DLD1 (cell line): ENCODE results near the gene SPEN.
"Not testable (repeated sequence)": the region's sequence is repeated elsewhere in the genome, so short reads cannot be mapped to it uniquely, and the experiment has no call there.

Source experiments
- in situ Hi-C: cut with HindIII; loops from 2 replicates; pipeline ENCODE4 v1.10.0; 2017; ENCODE audit warnings: low sequenced_read_pairs

SPEN gene

DNA sequence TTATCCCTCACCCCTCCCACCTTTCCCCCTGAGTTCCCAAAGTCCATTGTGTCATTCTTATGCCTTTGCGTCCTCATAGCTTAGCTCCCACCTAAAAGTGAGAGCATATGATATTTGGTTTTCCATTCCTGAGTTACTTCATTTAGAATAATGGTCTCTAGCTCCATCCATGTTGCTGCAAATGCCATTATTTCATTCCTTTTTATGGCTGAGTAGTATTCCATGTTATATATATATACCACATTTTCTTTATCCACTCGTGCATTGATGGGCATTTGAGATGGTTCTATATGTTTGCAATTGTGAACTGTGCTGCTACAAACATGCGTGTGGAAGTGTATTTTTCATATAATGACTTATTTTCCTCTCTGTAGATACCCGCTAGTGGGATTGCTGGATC, 130.4 kb downstream of the SPEN start:
- in situ Hi-C loops = not testable (repeated sequence)

DNA sequence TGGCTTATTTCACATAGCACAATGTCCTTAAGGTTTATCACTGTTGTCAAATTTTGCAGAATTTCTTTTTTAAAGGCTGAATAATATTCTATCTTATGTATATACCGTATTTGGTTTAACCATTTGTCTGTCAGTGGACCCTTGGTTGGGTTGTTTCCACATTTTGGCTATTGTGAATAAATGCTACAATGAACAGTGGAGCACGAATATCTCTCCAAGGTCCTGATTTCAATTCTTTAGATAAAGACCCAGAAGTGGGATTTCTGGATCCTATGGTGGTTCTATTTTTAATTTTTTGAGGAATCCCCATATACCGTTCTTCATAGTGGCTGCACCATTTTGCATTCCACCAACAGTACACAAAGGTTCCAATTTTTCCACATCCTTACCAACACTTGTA, 134.2 kb downstream of the SPEN start:
- in situ Hi-C loops = no loop called here

DNA sequence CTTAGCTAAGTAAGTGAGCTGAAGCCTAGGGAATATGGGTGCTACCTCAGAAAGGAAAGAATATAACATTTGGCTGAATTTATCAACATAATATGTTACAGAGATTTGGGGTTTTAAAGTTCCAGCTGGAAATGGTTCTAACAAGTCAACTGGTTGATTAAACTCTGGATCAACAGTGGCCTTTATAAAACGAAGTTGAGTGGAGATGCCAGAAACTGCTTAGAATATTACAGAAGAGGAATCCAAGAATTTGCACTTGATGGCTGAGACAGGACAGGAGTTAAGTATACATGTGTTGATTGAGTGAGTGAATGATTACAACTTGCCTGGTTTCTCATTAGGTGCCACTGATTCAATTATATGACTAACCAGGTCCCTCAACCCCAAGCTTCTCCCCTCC, 135.8 kb downstream of the SPEN start:
- in situ Hi-C loops = no loop called here

DNA sequence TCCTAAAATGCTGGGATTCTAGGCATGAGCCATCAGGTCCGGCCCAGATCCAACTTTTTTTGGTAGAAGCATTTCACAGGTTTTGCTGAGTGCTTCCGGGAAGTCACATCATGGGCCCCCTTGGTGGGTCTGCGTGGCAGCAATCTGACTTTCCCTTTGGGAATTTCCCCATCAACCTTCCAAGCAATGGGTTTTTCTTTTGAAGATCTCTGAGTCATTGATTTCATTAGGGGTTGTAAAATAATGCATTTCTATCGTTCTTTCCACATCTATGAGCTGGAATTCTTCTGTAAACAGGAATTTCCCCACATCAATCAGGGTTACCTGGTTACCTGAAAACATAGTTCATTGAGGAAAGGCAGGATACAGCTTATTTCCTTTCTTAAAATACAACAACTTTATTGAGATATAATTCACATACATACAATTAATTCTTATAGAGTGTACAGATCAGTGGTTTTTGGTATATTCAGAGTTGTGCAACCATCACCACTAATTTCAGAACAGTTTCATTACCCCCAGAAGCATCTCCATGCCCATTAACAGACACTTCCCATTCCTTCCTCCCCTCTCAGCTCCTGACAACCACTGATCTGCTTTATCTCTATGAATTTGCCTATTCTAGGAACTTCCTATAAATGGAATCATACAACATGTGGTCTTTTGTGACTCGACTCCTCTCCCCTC, 138.2 kb downstream of the SPEN start:
- in situ Hi-C loops = no loop called here

DNA sequence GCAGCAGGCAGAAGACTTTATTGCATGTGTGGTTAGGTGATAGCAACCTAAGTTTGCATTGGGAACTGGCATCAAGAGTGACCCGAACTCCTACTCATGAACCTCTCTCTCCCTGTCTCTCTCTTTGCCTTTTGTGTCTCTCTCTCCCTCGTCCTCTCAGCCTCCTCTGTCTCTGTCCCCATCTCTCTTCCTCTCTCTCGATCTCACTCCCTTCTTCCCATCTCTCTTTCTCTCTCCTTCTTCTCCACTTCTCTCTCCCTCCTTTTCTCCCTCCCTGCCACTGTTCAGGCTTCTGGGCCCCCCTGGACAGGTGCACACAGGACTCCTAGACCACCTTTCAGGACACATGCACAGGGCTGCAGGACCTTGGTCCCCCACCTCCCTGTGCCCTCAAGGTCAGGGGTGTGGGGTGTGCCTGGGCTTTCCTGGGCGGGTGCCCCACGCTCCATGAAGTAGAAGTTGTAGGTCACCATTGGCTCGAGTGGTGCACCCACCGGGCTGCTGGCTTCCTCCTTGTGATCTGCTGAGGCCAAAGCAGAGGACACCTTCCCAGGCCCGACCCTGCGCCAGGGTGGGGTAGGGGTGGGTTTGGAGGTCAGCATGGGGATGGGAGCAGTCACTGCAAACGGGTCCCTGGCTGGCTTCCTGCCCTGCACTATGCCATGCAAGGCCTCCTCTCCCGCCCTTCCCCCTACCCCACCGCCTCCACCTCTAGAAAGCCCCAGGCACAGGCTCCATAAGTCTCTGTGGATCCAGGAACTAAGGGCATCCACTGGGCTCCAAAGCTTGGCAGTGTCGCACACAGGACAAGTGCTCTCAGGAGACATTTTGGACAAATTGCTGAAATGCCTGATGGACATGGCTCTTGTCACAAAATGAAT, 141.6 kb downstream of the SPEN start:
- in situ Hi-C loops = no loop called here

DNA sequence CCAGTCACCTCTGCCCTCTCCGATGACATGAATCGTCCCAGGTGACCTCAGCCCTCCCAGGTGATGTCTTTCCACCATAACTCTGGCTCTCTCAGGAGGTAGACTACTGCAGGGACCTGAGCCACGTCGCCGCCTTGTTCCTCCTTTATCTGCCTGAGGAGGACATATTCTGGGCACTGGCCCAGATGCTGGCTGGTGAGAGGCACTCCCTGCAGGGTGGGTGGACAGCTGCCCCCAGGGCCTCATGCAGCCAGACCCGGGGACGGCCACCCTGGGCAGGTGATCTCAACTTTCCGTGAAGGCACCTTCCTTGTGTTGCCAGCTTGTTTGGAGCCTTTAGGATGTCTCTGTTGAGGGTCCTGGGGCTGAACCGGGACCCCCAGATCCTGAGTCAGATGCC, 142.3 kb downstream of the SPEN start:
- in situ Hi-C loops = no loop called here
